Adrenal gland (tissue), 12 donors: ENCODE data around the gene ZNF665. TPM values are rescaled to one million over a fixed set of nuclear protein-coding genes. Genes with fewer than 3 reads are reported as not detected.

Experiments
- DNase-seq, 7 donors: peaks; one replicate each; pipeline ENCODE4 v3.0.0-alpha.2; 2019 to 2020
- H3K27ac ChIP-seq, 5 donors: fragments of 200-600 bp; sonication (generic) in 4 of 5; 1 replicate in 3 of 5; 2 replicates in 2 of 5; pipeline versions ENCODE4 v1.5.1 to v1.8.0; 2016 to 2020; ENCODE audit warnings: mild to moderate bottlenecking in 1 of 5
- H3K27me3 ChIP-seq: fragments of 200-600 bp; 2 replicates; pipeline ENCODE4 v1.8.0; 2021
- H3K36me3 ChIP-seq, 2 donors: fragments of 200-600 bp; replicated peaks in 1 of 2; 1 replicate in 1 of 2; 2 replicates in 1 of 2; pipeline versions ENCODE4 v1.5.1 to v1.8.0; 2018 to 2022
- H3K4me1 ChIP-seq, 2 donors: fragments of 200-600 bp; replicated peaks in 1 of 2; 1 replicate in 1 of 2; 2 replicates in 1 of 2; pipeline versions ENCODE4 v1.5.1 to v1.8.0; 2018 to 2021
- H3K4me3 ChIP-seq, 4 donors: fragments of 200-600 bp; sonication (generic) in 3 of 4; one replicate each; pipeline ENCODE4 v1.5.1; 2016 to 2018
- H3K9me3 ChIP-seq, 3 donors: fragments of 200-600 bp; sonication (generic) in 1 of 3; replicated peaks in 1 of 3; 1 replicate in 2 of 3; 2 replicates in 1 of 3; pipeline versions ENCODE4 v1.5.1 to v1.8.0; 2016 to 2021
- POLR2A ChIP-seq, 2 donors: fragments of 450-650 bp; IDR thresholded peaks; one replicate each; pipeline ENCODE4 v1.6.1; 2017; ENCODE audit warnings: antibody characterized with exemption in 2 of 2, mild to moderate bottlenecking in 2 of 2, moderate library complexity in 1 of 2
- WGBS, 4 donors: extraction: QIAGEN DNeasy Blood & Tissue Kit in 2 of 4; methylation state at CpG; one replicate each; pipeline versions ENCODE4 v1.1.5 to v1.1.7; 2013 to 2017; 5-methylcytosine and 5-hydroxymethylcytosine counted together
- intact Hi-C, 2 donors: fragments of 100-400 bp; cut with DNase I; formaldehyde crosslinking; loops; one replicate each; pipeline versions ENCODE4 v1.14.1 to v1.15.0; 2022 to 2023
- polyA plus RNA-seq, 3 donors: library from polyadenylated mRNA; stranded (reverse); fragments of 200-250 nt in 2 of 3; fragments of 350-450 nt in 1 of 3; fragmentation: Illumina TruSeq in 1 of 3; extraction: RNeasy Lipid Tissue Mini Kit (QIAGEN cat#74804) in 1 of 3; gene quantifications; one replicate each; pipeline ENCODE4 v1.2.3, GENCODE V29; 2013 to 2014
- total RNA-seq, 9 donors: library from RNA; depleted of rRNA in 4 of 9; stranded (reverse); fragments of >200 nt in 4 of 9; fragments of 120-200 nt in 1 of 9; fragmentation: NEBNext Ultra II Directional in 1 of 9; extraction: Animal tissue kit (Norgen Biotek cat#: 25700) in 1 of 9; gene quantifications; one replicate each; pipeline versions ENCODE4 v1.1.0 to v1.2.4, GENCODE V29; 2013 to 2023
- TF ChIP-seq, protein P1 (sequence below), 6 experiments: fragments of 450-650 bp in 4 of 6; fragments of 200-600 bp in 2 of 6; sonication (generic) in 1 of 6; IDR thresholded peaks; 1 replicate in 5 of 6; 2 replicates in 1 of 6; pipeline versions ENCODE4 v1.5.1 to v1.8.0; 2016 to 2021; ENCODE audit warnings: antibody characterized with exemption in 6 of 6, mild to moderate bottlenecking in 2 of 6, moderate library complexity in 1 of 6
- donor health status: healthy with polysubstance abuse.
- donor health status: Bipolar disorder and iron deficiency.
- donor health status: DM: yes; HTN: yes; CAD: no.
- donor health status: DM: no; HTN: no; CAD: no.
- donor health status: DM: no; HTN: no; CAD: no.
- donor health status: DM: yes; HTN: yes; CAD: no.

The ZNF665 gene
- total and polyA plus RNA-seq, 12 donors, result 1.2 to 9.3 (median 4.1) TPM

DNA sequence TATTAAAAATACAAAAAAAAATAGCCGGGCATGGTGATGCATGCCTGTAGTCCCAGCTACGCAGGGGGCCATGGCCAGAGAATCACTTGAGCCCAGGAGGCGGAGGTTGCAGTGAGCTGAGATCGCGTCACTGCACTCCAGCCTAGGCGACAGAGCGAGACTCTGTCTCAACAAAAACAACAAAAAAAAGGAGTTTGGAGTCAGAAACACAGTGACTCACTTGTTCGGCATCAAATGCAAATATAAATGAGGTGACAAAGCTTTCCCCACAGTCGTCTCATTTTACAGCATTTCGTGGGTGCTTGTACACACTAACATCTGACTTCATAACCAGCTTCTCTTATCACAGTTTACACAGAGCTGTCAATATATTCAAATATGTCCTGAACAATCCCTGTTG is 11.0 kb downstream of the ZNF665 start:
- Histone ChIP-seq H3K4me1 (no peaks in the 10 kb centered on the region), H3K27me3 (no peaks in the 10 kb centered on the region), H3K27ac (no peak overlapping the region), H3K4me3 (no peak overlapping the region), H3K9me3 (no peaks in the 10 kb centered on the region), H3K36me3 (no peaks in the 10 kb centered on the region)
- WGBS, 4 donors, result 94 to 98% (median 96%) methylated on average over 10 of the region's 10 CpGs
- intact Hi-C loops, result no loop called here
- TF ChIP-seq POLR2A (IDR thresholded peaks at IDR 0.05), result no peak
- TF ChIP-seq, protein P1, sequence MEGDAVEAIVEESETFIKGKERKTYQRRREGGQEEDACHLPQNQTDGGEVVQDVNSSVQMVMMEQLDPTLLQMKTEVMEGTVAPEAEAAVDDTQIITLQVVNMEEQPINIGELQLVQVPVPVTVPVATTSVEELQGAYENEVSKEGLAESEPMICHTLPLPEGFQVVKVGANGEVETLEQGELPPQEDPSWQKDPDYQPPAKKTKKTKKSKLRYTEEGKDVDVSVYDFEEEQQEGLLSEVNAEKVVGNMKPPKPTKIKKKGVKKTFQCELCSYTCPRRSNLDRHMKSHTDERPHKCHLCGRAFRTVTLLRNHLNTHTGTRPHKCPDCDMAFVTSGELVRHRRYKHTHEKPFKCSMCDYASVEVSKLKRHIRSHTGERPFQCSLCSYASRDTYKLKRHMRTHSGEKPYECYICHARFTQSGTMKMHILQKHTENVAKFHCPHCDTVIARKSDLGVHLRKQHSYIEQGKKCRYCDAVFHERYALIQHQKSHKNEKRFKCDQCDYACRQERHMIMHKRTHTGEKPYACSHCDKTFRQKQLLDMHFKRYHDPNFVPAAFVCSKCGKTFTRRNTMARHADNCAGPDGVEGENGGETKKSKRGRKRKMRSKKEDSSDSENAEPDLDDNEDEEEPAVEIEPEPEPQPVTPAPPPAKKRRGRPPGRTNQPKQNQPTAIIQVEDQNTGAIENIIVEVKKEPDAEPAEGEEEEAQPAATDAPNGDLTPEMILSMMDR (IDR thresholded peaks at IDR 0.05), result no peak
- no peak for DNase-seq

GRCh38 chr19:53177986-53178385 is 15.2 kb downstream of the ZNF665 start:
- Histone ChIP-seq H3K9me3 (no peaks in the 10 kb centered on the region), H3K4me3 (no peak overlapping the region), H3K27me3 (no peaks in the 10 kb centered on the region), H3K4me1 (no peaks in the 10 kb centered on the region), H3K36me3 (no peaks in the 10 kb centered on the region), H3K27ac (no peak overlapping the region)
- intact Hi-C loops, result no loop called here
- TF ChIP-seq POLR2A (IDR thresholded peaks at IDR 0.05), result no peak
- WGBS, 4 donors, result 86 to 96% (median 93%) methylated on average over 5 of the region's 5 CpGs
- DNase-seq, result no peak

DNA sequence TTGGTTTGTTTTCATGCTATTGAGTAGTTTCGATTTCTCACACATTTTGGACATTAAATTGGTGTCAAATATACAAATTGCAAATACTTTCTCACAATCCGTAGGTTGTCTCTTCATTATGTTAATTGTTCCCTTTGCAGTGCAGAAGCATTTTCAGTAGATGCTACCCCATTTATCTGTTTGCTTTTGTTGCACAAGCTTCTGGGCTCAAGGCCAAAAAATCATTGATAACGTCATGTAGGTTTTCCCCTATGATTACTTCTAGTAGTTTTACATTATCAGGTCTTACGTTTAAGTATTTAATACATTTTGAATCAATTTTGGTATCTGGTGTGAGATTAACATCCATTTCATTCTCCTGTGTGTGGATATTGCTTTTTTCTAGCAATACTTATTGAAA is 20.3 kb downstream of the ZNF665 start:
- Histone ChIP-seq H3K27ac (no peak overlapping the region), H3K4me3 (no peak overlapping the region), H3K9me3 (peaks cover 0 to 15% (median 7%) of the 10 kb centered on the region in 3 donors), H3K4me1 (no peaks in the 10 kb centered on the region), H3K36me3 (no peaks in the 10 kb centered on the region), H3K27me3 (no peaks in the 10 kb centered on the region)
- DNase-seq, result peak in 2 of 7 donors; percentile 24 to 35
- WGBS, 4 donors, result 55 to 60% (median 57%) methylated on average over 4 of the region's 4 CpGs
- intact Hi-C loops, result no loop called here
- TF ChIP-seq POLR2A (IDR thresholded peaks at IDR 0.05), result no peak

- Histone ChIP-seq H3K27ac (no peak overlapping the region), H3K4me1 (no peaks in the 10 kb centered on the region), H3K27me3 (no peaks in the 10 kb centered on the region), H3K4me3 (no peak overlapping the region), H3K36me3 (no peaks in the 10 kb centered on the region), H3K9me3 (peaks cover 0 to 32% (median 7%) of the 10 kb centered on the region in 3 donors)
- DNase-seq, result no peak
- intact Hi-C loops, result no loop called here
- WGBS, 4 donors, result 93 to 96% (median 93%) methylated on average over 3 of the region's 3 CpGs
- TF ChIP-seq, protein P1 (IDR thresholded peaks at IDR 0.05), result no peak
- no peak for TF ChIP-seq POLR2A (IDR thresholded peaks at IDR 0.05)
Observed at GRCh38 chr19:53165691-53166091, 27.5 kb downstream of the ZNF665 start.

GRCh38 chr19:53161123-53161522 is 32.0 kb downstream of the ZNF665 start:
- intact Hi-C loops, result no loop called here
- DNase-seq, result no peak
- TF ChIP-seq, protein P1 (IDR thresholded peaks at IDR 0.05), result no peak
- no peak for TF ChIP-seq POLR2A (IDR thresholded peaks at IDR 0.05)
- no peak overlapping the region for H3K4me3 ChIP-seq
- H3K9me3 ChIP-seq, result peaks cover 0 to 17% (median 0%) of the 10 kb centered on the region in 3 donors
- no peaks in the 10 kb centered on the region for H3K36me3 ChIP-seq
- WGBS, 4 donors, result 57 to 76% (median 67%) methylated on average over 3 of the region's 3 CpGs
- H3K27me3 ChIP-seq, result no peaks in the 10 kb centered on the region
- H3K4me1 ChIP-seq, result peaks cover 8 to 13% of the 10 kb centered on the region in 2 donors
- H3K27ac ChIP-seq, result no peak overlapping the region
